ENCODE data around the gene POLH. TPM values are rescaled to one million over a fixed set of nuclear protein-coding genes. Genes with fewer than 3 reads are reported as not detected.

Gene POLH
- total and polyA plus RNA-seq, 9 of the 15 experiments (the other 6 are each of a cell fraction or from before 2014, with no cell fraction given) = 5.8 to 31.6 (median 20.6) TPM

DNA sequence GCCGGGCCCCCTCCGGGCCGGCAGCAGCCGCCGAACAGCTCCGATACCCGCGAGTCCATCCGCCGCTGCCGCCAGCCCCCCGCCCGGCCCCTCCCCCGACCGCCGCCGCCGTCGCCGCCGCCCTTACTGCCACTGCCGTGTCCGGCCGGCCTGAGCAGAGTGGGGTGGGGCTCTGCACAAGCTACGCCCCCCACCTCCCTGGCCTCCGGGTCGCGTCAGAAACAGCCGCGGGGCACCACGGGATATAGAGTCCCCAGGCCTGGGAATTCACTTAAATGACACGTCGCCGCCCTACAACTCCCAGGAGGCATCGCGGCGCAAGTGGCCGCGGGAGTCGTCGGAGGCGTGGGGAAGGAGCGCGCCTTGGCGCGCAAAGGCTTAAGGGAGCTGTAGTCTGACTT is 53.1 kb downstream of the POLH start, which contains the start of gene GTPBP2 (continued):
- TF ChIP-seq, protein P1, sequence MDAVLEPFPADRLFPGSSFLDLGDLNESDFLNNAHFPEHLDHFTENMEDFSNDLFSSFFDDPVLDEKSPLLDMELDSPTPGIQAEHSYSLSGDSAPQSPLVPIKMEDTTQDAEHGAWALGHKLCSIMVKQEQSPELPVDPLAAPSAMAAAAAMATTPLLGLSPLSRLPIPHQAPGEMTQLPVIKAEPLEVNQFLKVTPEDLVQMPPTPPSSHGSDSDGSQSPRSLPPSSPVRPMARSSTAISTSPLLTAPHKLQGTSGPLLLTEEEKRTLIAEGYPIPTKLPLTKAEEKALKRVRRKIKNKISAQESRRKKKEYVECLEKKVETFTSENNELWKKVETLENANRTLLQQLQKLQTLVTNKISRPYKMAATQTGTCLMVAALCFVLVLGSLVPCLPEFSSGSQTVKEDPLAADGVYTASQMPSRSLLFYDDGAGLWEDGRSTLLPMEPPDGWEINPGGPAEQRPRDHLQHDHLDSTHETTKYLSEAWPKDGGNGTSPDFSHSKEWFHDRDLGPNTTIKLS (IDR thresholded peaks at IDR 0.05; ENCODE audit: borderline replicate concordance, low read depth) = peak; percentile 96
- no peak for TF ChIP-seq POLR2AphosphoS5 (IDR thresholded peaks at IDR 0.05; ENCODE audit: control insufficient read depth, insufficient read depth, low read depth, low read length)
- TF ChIP-seq PHF20 (IDR thresholded peaks at IDR 0.05; ENCODE audit: partially characterized antibody) = no peak
- TF ChIP-seq, protein P2, sequence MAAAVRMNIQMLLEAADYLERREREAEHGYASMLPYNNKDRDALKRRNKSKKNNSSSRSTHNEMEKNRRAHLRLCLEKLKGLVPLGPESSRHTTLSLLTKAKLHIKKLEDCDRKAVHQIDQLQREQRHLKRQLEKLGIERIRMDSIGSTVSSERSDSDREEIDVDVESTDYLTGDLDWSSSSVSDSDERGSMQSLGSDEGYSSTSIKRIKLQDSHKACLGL (CRISPR knock-in tag; IDR thresholded peaks at IDR 0.05; ENCODE audit: borderline replicate concordance, poor library complexity, severe bottlenecking) = no peak
- TF ChIP-seq ASH1L (IDR thresholded peaks at IDR 0.05; ENCODE audit: borderline replicate concordance, low read depth, partially characterized antibody) = peak; percentile 2
- TF ChIP-seq, protein P3, sequence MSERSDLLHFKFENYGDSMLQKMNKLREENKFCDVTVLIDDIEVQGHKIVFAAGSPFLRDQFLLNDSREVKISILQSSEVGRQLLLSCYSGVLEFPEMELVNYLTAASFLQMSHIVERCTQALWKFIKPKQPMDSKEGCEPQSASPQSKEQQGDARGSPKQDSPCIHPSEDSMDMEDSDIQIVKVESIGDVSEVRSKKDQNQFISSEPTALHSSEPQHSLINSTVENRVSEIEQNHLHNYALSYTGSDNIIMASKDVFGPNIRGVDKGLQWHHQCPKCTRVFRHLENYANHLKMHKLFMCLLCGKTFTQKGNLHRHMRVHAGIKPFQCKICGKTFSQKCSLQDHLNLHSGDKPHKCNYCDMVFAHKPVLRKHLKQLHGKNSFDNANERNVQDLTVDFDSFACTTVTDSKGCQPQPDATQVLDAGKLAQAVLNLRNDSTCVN (CRISPR knock-in tag; IDR thresholded peaks at IDR 0.05) = no peak
- no peak for TF ChIP-seq CHD1 (IDR thresholded peaks at IDR 0.05; ENCODE audit: low read length)
- TF ChIP-seq, protein P4, sequence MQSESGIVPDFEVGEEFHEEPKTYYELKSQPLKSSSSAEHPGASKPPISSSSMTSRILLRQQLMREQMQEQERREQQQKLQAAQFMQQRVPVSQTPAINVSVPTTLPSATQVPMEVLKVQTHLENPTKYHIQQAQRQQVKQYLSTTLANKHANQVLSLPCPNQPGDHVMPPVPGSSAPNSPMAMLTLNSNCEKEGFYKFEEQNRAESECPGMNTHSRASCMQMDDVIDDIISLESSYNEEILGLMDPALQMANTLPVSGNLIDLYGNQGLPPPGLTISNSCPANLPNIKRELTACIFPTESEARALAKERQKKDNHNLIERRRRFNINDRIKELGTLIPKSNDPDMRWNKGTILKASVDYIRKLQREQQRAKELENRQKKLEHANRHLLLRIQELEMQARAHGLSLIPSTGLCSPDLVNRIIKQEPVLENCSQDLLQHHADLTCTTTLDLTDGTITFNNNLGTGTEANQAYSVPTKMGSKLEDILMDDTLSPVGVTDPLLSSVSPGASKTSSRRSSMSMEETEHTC (IDR thresholded peaks at IDR 0.05) = no peak
- TF ChIP-seq, protein P5, sequence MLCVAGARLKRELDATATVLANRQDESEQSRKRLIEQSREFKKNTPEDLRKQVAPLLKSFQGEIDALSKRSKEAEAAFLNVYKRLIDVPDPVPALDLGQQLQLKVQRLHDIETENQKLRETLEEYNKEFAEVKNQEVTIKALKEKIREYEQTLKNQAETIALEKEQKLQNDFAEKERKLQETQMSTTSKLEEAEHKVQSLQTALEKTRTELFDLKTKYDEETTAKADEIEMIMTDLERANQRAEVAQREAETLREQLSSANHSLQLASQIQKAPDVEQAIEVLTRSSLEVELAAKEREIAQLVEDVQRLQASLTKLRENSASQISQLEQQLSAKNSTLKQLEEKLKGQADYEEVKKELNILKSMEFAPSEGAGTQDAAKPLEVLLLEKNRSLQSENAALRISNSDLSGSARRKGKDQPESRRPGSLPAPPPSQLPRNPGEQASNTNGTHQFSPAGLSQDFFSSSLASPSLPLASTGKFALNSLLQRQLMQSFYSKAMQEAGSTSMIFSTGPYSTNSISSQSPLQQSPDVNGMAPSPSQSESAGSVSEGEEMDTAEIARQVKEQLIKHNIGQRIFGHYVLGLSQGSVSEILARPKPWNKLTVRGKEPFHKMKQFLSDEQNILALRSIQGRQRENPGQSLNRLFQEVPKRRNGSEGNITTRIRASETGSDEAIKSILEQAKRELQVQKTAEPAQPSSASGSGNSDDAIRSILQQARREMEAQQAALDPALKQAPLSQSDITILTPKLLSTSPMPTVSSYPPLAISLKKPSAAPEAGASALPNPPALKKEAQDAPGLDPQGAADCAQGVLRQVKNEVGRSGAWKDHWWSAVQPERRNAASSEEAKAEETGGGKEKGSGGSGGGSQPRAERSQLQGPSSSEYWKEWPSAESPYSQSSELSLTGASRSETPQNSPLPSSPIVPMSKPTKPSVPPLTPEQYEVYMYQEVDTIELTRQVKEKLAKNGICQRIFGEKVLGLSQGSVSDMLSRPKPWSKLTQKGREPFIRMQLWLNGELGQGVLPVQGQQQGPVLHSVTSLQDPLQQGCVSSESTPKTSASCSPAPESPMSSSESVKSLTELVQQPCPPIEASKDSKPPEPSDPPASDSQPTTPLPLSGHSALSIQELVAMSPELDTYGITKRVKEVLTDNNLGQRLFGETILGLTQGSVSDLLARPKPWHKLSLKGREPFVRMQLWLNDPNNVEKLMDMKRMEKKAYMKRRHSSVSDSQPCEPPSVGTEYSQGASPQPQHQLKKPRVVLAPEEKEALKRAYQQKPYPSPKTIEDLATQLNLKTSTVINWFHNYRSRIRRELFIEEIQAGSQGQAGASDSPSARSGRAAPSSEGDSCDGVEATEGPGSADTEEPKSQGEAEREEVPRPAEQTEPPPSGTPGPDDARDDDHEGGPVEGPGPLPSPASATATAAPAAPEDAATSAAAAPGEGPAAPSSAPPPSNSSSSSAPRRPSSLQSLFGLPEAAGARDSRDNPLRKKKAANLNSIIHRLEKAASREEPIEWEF (CRISPR knock-in tag; IDR thresholded peaks at IDR 0.05) = peak; percentile 16; the same call in 1 of the 2 replicates
- peak; percentile 88; the same call in 1 of the 2 replicates for TF ChIP-seq FOXJ2 (tag; IDR thresholded peaks at IDR 0.05)
- TF ChIP-seq, protein P6, sequence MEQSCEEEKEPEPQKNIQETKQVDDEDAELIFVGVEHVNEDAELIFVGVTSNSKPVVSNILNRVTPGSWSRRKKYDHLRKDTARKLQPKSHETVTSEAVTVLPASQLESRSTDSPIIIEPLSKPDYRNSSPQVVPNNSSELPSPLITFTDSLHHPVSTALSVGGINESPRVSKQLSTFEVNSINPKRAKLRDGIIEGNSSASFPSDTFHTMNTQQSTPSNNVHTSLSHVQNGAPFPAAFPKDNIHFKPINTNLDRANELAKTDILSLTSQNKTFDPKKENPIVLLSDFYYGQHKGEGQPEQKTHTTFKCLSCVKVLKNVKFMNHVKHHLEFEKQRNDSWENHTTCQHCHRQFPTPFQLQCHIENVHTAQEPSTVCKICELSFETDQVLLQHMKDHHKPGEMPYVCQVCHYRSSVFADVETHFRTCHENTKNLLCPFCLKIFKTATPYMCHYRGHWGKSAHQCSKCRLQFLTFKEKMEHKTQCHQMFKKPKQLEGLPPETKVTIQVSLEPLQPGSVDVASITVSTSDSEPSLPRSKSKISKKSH (CRISPR knock-in tag; IDR thresholded peaks at IDR 0.05) = no peak
- peak in 1 of 2 experiments; percentile 58; a peak in 1 of 4 replicates for TF ChIP-seq TEAD1 (CRISPR knock-in tag; IDR thresholded peaks at IDR 0.05)
- TF ChIP-seq SMAD1 (IDR thresholded peaks at IDR 0.05; ENCODE audit: low read depth, low read length, partially characterized antibody) = no peak
- TF ChIP-seq ELF1 (tag; IDR thresholded peaks at IDR 0.05) = peak; percentile 66; the same call in 1 of the 2 replicates
- no peak for TF ChIP-seq PURB (CRISPR knock-in tag; IDR thresholded peaks at IDR 0.05; ENCODE audit: low read depth)
